Muscle layer of colon (tissue), 2 donors: ENCODE measurements around the gene INPP5A.

Experiments
- H3K27ac ChIP-seq: one replicate; pipeline ENCODE4 v1.7.0; 2013; ENCODE audit warnings: low read depth, mild to moderate bottlenecking, low read length, moderate library complexity
- H3K27me3 ChIP-seq, 2 donors: one replicate each; pipeline ENCODE4 v1.7.0; 2013; ENCODE audit warnings: low read length in 2 of 2, mild to moderate bottlenecking in 2 of 2; ENCODE audit not compliant: insufficient read depth in 2 of 2, control insufficient read depth in 1 of 2
- H3K36me3 ChIP-seq: one replicate; pipeline ENCODE4 v1.7.0; 2013; ENCODE audit warnings: mild to moderate bottlenecking, low read length; ENCODE audit not compliant: insufficient read depth
- H3K4me1 ChIP-seq: one replicate; pipeline ENCODE4 v1.7.0; 2013; ENCODE audit warnings: mild to moderate bottlenecking, low read length; ENCODE audit not compliant: insufficient read depth
- H3K4me3 ChIP-seq, 2 donors: one replicate each; pipeline ENCODE4 v1.7.0; 2013; ENCODE audit warnings: low read length in 2 of 2, low read depth in 1 of 2, mild to moderate bottlenecking in 1 of 2, moderate library complexity in 1 of 2
- H3K9ac ChIP-seq: one replicate; pipeline ENCODE4 v1.7.0; 2013; ENCODE audit warnings: low read length
- H3K9me3 ChIP-seq: one replicate; pipeline ENCODE4 v1.7.0; 2013; ENCODE audit warnings: mild to moderate bottlenecking, low read length
- donor health status: abdominal sarcoma.
- donor health status: Adenocarcinoma of cecum.

The INPP5A gene

DNA sequence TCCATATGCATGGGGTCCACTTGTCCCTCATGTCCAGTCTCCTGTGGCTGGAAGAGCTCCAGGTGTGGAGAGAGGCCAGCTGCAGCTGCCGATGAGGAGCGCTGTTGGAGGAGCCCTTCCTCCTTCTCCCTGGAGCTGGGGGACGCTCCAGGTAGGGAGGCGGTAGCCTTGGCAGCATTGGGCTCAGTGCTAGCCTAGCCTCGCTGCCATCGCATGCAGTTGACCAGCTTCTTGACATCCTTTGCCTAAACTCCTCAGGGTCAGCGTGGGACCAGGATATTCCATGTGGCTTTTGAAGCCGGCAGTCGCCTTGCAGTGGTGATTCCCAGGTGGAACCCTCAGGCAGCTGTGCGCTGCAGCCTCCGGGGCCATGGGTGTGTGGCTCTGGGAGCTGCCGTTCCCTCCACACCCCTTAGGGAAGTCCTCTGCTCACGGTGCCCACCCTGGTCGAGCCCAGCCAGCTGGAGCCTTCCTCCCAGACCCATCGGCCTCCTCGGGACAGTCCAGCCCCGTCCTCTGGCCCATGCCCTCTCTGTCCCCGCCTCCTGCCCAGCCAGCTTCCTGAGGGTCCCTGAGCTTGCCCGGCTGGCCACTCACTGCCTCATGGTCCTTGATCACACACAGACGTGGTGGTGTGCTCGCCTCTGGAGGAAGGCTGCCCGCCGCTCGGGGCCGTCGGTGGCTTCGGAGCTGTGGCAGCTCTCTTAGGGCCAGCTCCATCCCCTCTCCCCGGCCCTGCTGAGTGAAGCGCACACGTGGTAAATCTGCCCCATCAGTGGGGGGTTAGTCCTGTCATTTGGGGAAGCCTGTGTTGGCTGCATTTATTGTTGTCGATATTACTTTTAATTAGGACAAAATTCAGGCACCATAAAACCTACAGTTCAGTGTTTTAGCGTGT, 21.2 kb downstream of the INPP5A start:
- H3K4me3 ChIP-seq, result no peak overlapping the region
- no peak overlapping the region for H3K27ac ChIP-seq
- no peaks in the 10 kb centered on the region for H3K27me3 ChIP-seq
- H3K9me3 ChIP-seq, result no peaks in the 10 kb centered on the region
- H3K9ac ChIP-seq, result no peak overlapping the region
- peaks cover 28% of the 10 kb centered on the region for H3K4me1 ChIP-seq
- no peaks in the 10 kb centered on the region for H3K36me3 ChIP-seq

DNA sequence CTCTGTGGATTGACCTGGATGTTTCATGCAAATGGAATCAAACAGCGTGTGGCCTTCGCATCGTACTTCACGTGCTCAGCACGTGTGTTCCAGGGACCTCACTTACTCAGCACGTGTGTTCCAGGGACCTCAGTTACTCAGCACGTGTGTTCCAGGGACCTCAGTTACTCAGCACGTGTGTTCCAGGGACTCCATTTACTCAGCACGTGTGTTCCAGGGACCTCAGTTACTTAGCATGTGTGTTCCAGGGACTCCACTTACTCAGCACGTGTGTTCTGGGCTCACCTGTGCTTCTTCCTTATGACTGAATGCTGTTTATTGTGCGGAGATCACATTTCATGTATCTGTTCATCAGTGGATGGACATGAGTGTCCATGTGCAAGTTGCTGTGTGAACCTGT, 22.0 kb downstream of the INPP5A start:
- Histone ChIP-seq H3K27me3 (no peaks in the 10 kb centered on the region), H3K9ac (no peak overlapping the region), H3K4me1 (peaks cover 34% of the 10 kb centered on the region), H3K4me3 (no peak overlapping the region), H3K27ac (no peak overlapping the region), H3K36me3 (no peaks in the 10 kb centered on the region), H3K9me3 (no peaks in the 10 kb centered on the region)

DNA sequence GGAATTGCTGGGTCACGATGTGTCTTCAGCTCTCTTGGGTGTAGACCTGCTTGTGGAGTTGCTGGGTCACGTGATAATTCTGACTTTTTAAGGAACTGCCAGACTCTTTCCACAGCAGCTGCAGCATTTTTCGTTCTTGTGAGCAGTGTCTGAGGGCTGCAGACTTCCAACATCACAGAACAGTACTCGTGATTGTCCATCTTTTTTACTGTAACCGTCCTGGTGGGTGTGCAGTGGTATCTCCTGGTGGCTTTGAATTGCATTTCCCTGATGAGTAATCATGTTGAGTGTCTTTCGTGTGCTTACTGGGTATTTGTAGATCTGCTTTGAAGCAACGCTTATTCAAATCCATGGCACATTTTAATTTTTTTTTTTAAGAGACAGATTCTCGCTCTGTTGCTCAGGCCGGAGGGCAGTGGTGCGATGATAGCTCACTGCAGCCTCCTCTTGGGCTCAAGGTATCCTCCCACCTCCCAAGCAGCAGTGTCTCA, 22.7 kb downstream of the INPP5A start:
- H3K27me3 ChIP-seq, result no peaks in the 10 kb centered on the region
- no peak overlapping the region for H3K4me3 ChIP-seq
- H3K36me3 ChIP-seq, result no peaks in the 10 kb centered on the region
- H3K9ac ChIP-seq, result no peak overlapping the region
- H3K27ac ChIP-seq, result no peak overlapping the region
- peaks cover 33% of the 10 kb centered on the region for H3K4me1 ChIP-seq
- no peaks in the 10 kb centered on the region for H3K9me3 ChIP-seq

DNA sequence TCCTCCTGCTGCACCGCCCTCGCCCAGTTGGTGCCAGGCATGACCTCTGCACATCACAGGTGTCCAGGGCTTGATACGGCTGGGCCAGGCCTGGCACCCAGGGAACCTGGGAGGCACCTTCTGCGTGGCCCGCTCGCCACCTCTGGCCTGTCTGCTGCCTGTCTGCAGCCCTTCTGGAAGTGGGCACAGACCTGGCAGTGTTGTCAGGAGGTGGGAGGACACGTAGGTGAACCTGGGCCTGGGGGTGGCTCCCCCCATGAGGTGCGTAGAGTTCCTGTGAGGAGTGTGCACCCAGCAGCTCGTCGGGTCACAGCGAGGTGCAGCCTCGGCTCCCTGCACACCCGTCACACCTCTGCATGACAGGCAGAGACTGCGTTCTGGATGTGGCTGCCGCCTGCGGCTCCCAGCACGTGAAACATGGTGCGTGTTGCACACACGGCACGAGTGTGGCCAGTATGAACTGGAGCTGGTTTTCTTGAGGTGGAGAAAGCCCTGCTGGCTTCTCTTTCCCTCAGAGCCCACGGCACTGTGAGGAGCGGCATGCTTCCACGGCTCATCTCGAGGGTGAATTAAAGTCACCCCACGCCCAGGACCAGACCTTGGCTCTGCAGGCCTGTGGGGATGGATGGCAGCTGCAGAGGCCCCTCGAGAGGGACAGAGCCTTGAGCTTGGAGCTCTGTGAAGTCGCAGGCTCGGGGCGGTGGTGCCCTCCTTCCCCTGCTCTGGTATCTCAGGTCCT, 24.8 kb downstream of the INPP5A start:
- H3K4me3 ChIP-seq, result no peak overlapping the region
- H3K9ac ChIP-seq, result no peak overlapping the region
- H3K9me3 ChIP-seq, result no peaks in the 10 kb centered on the region
- no peak overlapping the region for H3K27ac ChIP-seq
- no peaks in the 10 kb centered on the region for H3K36me3 ChIP-seq
- no peaks in the 10 kb centered on the region for H3K27me3 ChIP-seq
- peaks cover 47% of the 10 kb centered on the region for H3K4me1 ChIP-seq

DNA sequence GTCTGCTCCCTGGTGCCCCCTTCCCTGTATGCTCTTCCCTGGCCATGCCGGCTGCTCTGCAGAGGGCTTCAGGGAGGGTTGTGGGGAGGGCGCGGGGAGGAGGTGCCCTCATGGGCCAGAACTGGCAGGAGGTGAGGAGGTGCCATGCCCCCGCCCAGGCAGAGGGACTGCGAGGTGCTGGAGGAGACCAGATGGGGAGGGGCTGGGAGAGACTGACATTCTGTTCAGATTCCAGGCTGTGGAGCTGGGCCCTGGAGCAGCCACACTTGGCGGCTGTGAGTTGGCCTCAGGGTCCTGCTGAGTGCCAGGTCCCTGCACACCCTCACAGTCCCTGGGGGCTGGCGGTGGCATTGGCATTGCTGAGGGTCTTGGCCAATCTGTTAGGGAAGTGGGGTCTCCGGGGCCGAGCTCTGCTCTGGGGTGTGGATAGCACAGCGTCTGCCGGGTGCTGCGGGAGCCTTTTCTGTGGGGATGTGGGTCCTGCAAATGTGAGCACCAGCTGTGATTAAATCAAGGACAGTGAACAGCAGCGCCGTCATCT, 25.4 kb downstream of the INPP5A start:
- Histone ChIP-seq H3K27ac (no peak overlapping the region), H3K9me3 (no peaks in the 10 kb centered on the region), H3K4me3 (no peak overlapping the region), H3K27me3 (no peaks in the 10 kb centered on the region), H3K36me3 (no peaks in the 10 kb centered on the region), H3K4me1 (peaks cover 49% of the 10 kb centered on the region), H3K9ac (no peak overlapping the region)

DNA sequence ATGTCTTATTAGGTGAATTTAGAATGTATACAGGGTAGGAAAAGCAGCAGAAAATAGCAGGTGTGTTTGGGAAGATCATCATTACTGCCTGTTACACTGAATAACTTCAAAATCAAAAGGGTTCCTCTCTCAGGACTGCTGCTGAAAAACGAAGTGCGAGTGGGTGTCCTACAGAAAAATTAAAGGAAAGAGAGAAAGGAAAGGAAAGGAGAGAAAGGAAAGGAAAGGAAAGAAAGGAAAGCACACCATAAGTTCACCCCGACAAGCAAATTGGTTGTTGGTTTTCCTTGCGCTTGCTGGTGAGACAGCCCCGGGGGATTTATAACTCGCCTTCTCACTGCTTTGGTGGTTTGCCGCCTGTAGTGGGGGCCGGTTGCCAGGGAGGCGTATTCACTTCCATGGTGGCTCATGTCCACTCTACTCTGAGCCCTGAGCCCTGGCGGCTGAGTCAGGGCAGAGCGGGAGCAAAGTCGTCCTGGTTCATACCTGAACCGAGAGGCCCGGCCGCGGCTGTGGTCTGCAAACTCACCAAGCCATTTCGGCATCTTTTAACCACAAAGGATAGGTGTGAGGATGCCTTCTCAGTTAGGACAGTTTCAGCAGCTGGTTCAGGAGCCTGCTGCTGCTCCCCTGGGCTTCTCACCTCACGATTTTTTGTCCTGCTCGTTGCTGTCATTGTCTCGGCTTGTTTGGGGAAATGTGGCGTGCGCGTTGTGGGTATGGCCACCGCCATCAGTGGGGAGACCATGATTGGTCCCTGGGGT, 26.1 kb downstream of the INPP5A start:
- Histone ChIP-seq H3K4me1 (peaks cover 49% of the 10 kb centered on the region), H3K9me3 (no peaks in the 10 kb centered on the region)

DNA sequence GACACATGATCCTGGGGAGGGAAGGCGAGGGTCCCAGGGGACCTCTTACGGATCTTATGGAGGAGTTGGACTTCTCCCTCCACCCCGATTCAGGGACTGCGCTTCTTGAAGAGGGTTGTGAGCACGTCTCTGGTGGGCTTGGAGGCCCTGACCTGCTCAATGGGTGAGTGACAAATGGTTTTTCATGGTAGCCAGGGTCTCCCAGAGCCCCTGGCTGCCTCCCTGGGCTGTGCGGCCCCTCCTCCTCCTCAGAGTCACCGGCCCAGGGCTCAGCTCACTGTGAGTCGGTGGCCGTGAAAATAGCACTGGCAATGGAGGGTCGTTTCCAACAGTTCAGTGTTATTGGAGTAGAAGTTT, 26.6 kb downstream of the INPP5A start:
- Histone ChIP-seq H3K27ac (no peak overlapping the region), H3K9ac (no peak overlapping the region), H3K4me1 (peaks cover 49% of the 10 kb centered on the region), H3K27me3 (no peaks in the 10 kb centered on the region), H3K9me3 (no peaks in the 10 kb centered on the region), H3K36me3 (no peaks in the 10 kb centered on the region), H3K4me3 (no peak overlapping the region)

More for the DNA sequence above, 26.1 kb downstream of the INPP5A start:
- Histone ChIP-seq H3K4me3 (no peak overlapping the region), H3K27ac (no peak overlapping the region), H3K9ac (no peak overlapping the region), H3K36me3 (no peaks in the 10 kb centered on the region), H3K27me3 (no peaks in the 10 kb centered on the region)

DNA sequence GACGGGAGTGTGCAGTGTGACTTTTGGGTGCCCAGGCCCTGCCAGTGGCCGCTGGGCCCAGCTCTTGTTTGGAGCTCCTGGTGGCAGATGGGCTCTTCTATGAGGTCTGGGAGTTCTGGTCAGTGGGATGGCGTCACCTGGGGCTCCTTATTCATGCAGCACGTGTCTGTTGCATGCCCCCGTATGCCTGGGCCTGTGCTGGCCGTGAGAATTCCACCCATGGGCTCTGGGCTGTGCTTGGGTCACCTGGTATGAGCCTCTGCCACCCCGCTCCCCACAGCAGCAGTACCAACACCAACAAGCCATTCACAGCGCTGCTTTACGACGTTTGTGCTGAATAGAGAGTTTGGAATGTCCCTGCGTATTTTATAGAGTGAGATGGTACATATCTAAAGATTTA, 27.1 kb downstream of the INPP5A start:
- H3K9ac ChIP-seq, result no peak overlapping the region
- no peaks in the 10 kb centered on the region for H3K9me3 ChIP-seq
- H3K4me3 ChIP-seq, result no peak overlapping the region
- H3K27ac ChIP-seq, result no peak overlapping the region
- H3K27me3 ChIP-seq, result no peaks in the 10 kb centered on the region
- H3K4me1 ChIP-seq, result peaks cover 46% of the 10 kb centered on the region
- H3K36me3 ChIP-seq, result no peaks in the 10 kb centered on the region

DNA sequence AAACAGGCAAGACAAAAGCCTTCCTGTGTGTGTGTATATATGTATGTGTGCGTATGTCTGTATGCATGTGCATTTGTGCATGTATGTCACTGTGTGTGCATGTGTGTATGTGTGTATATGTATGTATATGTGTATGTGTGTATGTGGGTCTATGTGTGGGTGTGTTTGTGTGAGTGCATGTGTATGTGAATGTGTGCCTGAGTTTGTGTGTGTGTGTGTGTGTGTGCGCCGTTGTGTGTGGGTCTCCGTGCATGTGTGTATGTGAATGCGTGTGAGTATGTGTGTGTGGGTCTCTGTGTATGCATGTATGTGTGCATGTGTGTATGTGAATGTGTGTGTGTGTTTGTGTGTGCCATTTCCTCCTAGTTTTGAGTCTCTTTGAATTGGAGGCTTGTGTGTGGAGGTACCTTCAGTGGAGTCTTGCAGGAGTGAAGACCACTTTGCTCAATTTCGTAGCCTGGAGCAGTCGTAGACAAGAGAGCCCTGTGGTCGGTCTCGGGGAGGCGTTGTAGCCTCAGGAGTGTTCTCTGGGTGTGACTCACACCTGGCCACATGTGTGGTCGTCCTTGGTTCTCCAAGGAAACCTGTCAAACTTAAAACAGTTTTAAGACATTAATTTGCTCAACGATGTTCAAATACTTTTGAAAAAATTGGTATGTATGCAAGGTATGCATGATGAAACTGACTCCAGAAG, 28.1 kb downstream of the INPP5A start:
- H3K27ac ChIP-seq, result no peak overlapping the region
- H3K36me3 ChIP-seq, result no peaks in the 10 kb centered on the region
- no peaks in the 10 kb centered on the region for H3K9me3 ChIP-seq
- H3K4me3 ChIP-seq, result no peak overlapping the region
- no peaks in the 10 kb centered on the region for H3K27me3 ChIP-seq
- peaks cover 41% of the 10 kb centered on the region for H3K4me1 ChIP-seq
- no peak overlapping the region for H3K9ac ChIP-seq

DNA sequence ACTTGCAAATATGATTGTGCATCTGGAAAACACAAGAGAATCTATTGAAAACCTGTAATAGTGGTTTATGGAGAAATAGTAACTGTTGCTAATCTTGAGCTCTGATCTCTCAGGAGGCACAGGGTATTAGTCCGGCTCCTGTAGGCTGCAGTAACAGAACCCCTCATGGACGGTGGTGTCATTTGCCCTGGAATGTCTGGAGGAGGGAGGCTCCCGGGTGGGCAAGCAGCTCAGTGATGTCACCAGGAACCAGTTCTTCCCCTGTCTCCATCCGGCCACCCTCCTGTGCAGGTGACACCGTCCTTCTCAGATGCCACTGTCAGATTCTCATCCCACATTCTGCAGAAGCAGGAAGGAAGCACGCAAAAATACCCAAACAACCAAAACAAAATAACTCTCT, 29.3 kb downstream of the INPP5A start:
- H3K4me1 ChIP-seq, result peaks cover 51% of the 10 kb centered on the region
- no peak overlapping the region for H3K27ac ChIP-seq
- no peaks in the 10 kb centered on the region for H3K9me3 ChIP-seq
- H3K36me3 ChIP-seq, result no peaks in the 10 kb centered on the region
- H3K27me3 ChIP-seq, result no peaks in the 10 kb centered on the region
- H3K4me3 ChIP-seq, result no peak overlapping the region
- H3K9ac ChIP-seq, result no peak overlapping the region
